Common myeloid progenitor, CD34-positive (primary cell): ENCODE data around the gene NFE2L1.
"Not testable (repeated sequence)": the region's sequence is repeated elsewhere in the genome, so short reads cannot be mapped to it uniquely, and the experiment has no call there.

ENCODE experiments used
- CTCF ChIA-PET: fragments of 350-600 bp; sonication (Branson Sonifier 250); formaldehyde crosslinking; loops from one replicate; lab custom pipeline; 2021; ENCODE audit warnings: antibody characterized with exemption; lab: Charles Lee
- POLR2A ChIA-PET: fragments of 350-600 bp; sonication (Branson Sonifier 250); formaldehyde crosslinking; loops from one replicate; lab custom pipeline; 2021; ENCODE audit warnings: antibody characterized with exemption; lab: Charles Lee
- DNase-seq, 3 donors: peaks; one replicate each; pipeline versions ENCODE4 v3.0.0 to v3.0.0-alpha.2; 2013
- H3K27ac ChIP-seq, 2 experiments: 1 replicate in 1 of 2; 2 replicates in 1 of 2; pipeline ENCODE4 v1.7.0; 2013; ENCODE audit warnings: inconsistent platforms in 2 of 2, low read length in 2 of 2, mild to moderate bottlenecking in 2 of 2, low read depth in 1 of 2, moderate library complexity in 1 of 2; ENCODE audit not compliant: severe bottlenecking in 2 of 2, insufficient read depth in 1 of 2, poor library complexity in 1 of 2
- H3K27me3 ChIP-seq, 5 experiments: replicated peaks in 2 of 5; 1 replicate in 3 of 5; 2 replicates in 2 of 5; pipeline versions ENCODE4 v1.6.1 to v1.7.0; 2013; ENCODE audit warnings: low read length in 4 of 5, mild to moderate bottlenecking in 2 of 5, moderate library complexity in 2 of 5, inconsistent platforms in 1 of 5; ENCODE audit not compliant: insufficient read depth in 5 of 5, control insufficient read depth in 4 of 5
- H3K36me3 ChIP-seq, 4 experiments: 1 replicate in 2 of 4; 2 replicates in 2 of 4; pipeline versions ENCODE4 v1.6.1 to v1.7.0; 2013; ENCODE audit warnings: low read length in 3 of 4, control low read depth in 1 of 4, mild to moderate bottlenecking in 1 of 4; ENCODE audit not compliant: control insufficient read depth in 4 of 4, insufficient read depth in 4 of 4
- H3K4me1 ChIP-seq, 4 experiments: 1 replicate in 3 of 4; 2 replicates in 1 of 4; pipeline versions ENCODE4 v1.6.1 to v1.7.1; 2013; ENCODE audit warnings: low read length in 3 of 4, mild to moderate bottlenecking in 3 of 4, control low read depth in 1 of 4, inconsistent platforms in 1 of 4, moderate library complexity in 1 of 4; ENCODE audit not compliant: control insufficient read depth in 4 of 4, insufficient read depth in 4 of 4; ENCODE audit errors: control extremely low read depth in 1 of 4
- H3K4me3 ChIP-seq, 7 experiments: 1 replicate in 4 of 7; 2 replicates in 3 of 7; pipeline versions ENCODE4 v1.5.1 to v1.7.0; 2013; ENCODE audit warnings: mild to moderate bottlenecking in 7 of 7, low read length in 6 of 7, moderate library complexity in 6 of 7, inconsistent platforms in 2 of 7, low read depth in 2 of 7, control low read depth in 1 of 7; ENCODE audit not compliant: insufficient read depth in 4 of 7, control insufficient read depth in 1 of 7; ENCODE audit errors: extremely low read depth in 1 of 7
- H3K9me3 ChIP-seq, 5 experiments: 1 replicate in 4 of 5; 2 replicates in 1 of 5; pipeline versions ENCODE4 v1.6.1 to v1.7.1; 2013; ENCODE audit warnings: low read length in 4 of 5, mild to moderate bottlenecking in 2 of 5, inconsistent platforms in 1 of 5, low read depth in 1 of 5, moderate library complexity in 1 of 5; ENCODE audit not compliant: control insufficient read depth in 4 of 5, insufficient read depth in 2 of 5; ENCODE audit errors: control extremely low read depth in 1 of 5
- WGBS: methylation state at CpG from one replicate; pipeline ENCODE4 v1.1.5; 2013; ENCODE audit not compliant: insufficient coverage; 5-methylcytosine and 5-hydroxymethylcytosine counted together

NFE2L1 gene

GRCh38 chr17:48026502-48027321 is 21.4 kb upstream of the NFE2L1 start:
- H3K27me3 ChIP-seq = peaks cover 0 to 4% (median 0%) of the 10 kb centered on the region in 5 experiments
- H3K4me3 ChIP-seq = no peak overlapping the region
- no peaks in the 10 kb centered on the region for H3K36me3 ChIP-seq
- 33% methylated on average over 13 of the region's 18 CpGs for WGBS
- H3K4me1 ChIP-seq = peaks cover 4 to 38% (median 35%) of the 10 kb centered on the region in 4 experiments
- CTCF ChIA-PET = interaction anchor here (0.7 to 7.9 kb wide), 29 partner anchors 9 to 596 kb away, joined by 3 to 188 read pairs (median 4); partner anchors contain the start of genes COPZ2 and NFE2L1
- H3K27ac ChIP-seq = no peak overlapping the region
- peak; percentile 78 to 90 (median 87) for DNase-seq
- POLR2A ChIA-PET = interaction anchor here (0.6 to 0.7 kb wide), 3 partner anchors 21 to 53 kb away, joined by 3 read pairs; no protein-coding TSS in a partner anchor
- H3K9me3 ChIP-seq = no peaks in the 10 kb centered on the region

- no peak for DNase-seq
- Histone ChIP-seq H3K4me3 (no peak overlapping the region), H3K27ac (no peak overlapping the region), H3K4me1 (peaks cover 4 to 38% (median 33%) of the 10 kb centered on the region in 4 experiments), H3K9me3 (no peaks in the 10 kb centered on the region), H3K27me3 (peaks cover 0 to 7% (median 4%) of the 10 kb centered on the region in 5 experiments), H3K36me3 (no peaks in the 10 kb centered on the region)
- CTCF ChIA-PET = interaction anchor here (0.8 to 7.9 kb wide), 22 partner anchors 9 to 140 kb away, joined by 3 to 188 read pairs (median 4); partner anchors contain the start of genes COPZ2 and NFE2L1
- 89% methylated on average over 10 of the region's 12 CpGs for WGBS
- POLR2A ChIA-PET = interaction anchor here (0.6 kb wide), 1 partner anchor 20 kb away, joined by 3 read pairs; no protein-coding TSS in a partner anchor
These were observed 20.7 kb upstream of the NFE2L1 start for GRCh38 chr17:48027322-48027981.

GRCh38 chr17:48028736-48029135 is 19.4 kb upstream of the NFE2L1 start:
- H3K4me3 ChIP-seq = no peak overlapping the region
- ChIA-PET POLR2A (no interaction called here), CTCF (interaction anchor here (1.5 to 7.9 kb wide), 4 partner anchors 9 to 80 kb away, joined by 3 to 188 read pairs (median 6); no protein-coding TSS in a partner anchor)
- H3K9me3 ChIP-seq = no peaks in the 10 kb centered on the region
- no peaks in the 10 kb centered on the region for H3K36me3 ChIP-seq
- peaks cover 0 to 12% (median 4%) of the 10 kb centered on the region in 5 experiments for H3K27me3 ChIP-seq
- no peak overlapping the region for H3K27ac ChIP-seq
- peaks cover 0 to 28% (median 26%) of the 10 kb centered on the region in 4 experiments for H3K4me1 ChIP-seq
- DNase-seq = no peak
- 100% methylated on average over 1 of the region's 1 CpG for WGBS

- 90% methylated on average over 2 of the region's 5 CpGs for WGBS
- peaks cover 0 to 12% (median 8%) of the 10 kb centered on the region in 5 experiments for H3K27me3 ChIP-seq
- peaks cover 0 to 12% (median 10%) of the 10 kb centered on the region in 4 experiments for H3K4me1 ChIP-seq
- H3K36me3 ChIP-seq = no peaks in the 10 kb centered on the region
- ChIA-PET CTCF (interaction anchor here (1.1 to 7.9 kb wide), 7 partner anchors 13 to 105 kb away, joined by 3 to 188 read pairs (median 5); no protein-coding TSS in a partner anchor), POLR2A (interaction anchor here (0.6 to 1.9 kb wide), 2 partner anchors 17 to 1162 kb away, joined by 3 to 8 read pairs; partner anchors contain the start of gene NFE2L1)
- no peak overlapping the region for H3K4me3 ChIP-seq
- DNase-seq = no peak
- H3K9me3 ChIP-seq = no peaks in the 10 kb centered on the region
- no peak overlapping the region for H3K27ac ChIP-seq
These were observed 17.6 kb upstream of the NFE2L1 start for GRCh38 chr17:48030531-48030930.

GRCh38 chr17:48031966-48032365 is 16.2 kb upstream of the NFE2L1 start:
- no peaks in the 10 kb centered on the region for H3K9me3 ChIP-seq
- H3K36me3 ChIP-seq = no peaks in the 10 kb centered on the region
- CTCF ChIA-PET = interaction anchor here (1.0 to 7.9 kb wide), 4 partner anchors 12 to 45 kb away, joined by 5 to 188 read pairs (median 6); no protein-coding TSS in a partner anchor
- no peak overlapping the region for H3K4me3 ChIP-seq
- no peak for DNase-seq
- WGBS = 100% methylated on average over 1 of the region's 6 CpGs
- peaks cover 4 to 22% (median 16%) of the 10 kb centered on the region in 5 experiments for H3K27me3 ChIP-seq
- POLR2A ChIA-PET = interaction anchor here (0.6 to 1.9 kb wide), 3 partner anchors 16 to 584 kb away, joined by 3 to 8 read pairs (median 4); partner anchors contain the start of gene NFE2L1
- peaks cover 0 to 5% (median 2%) of the 10 kb centered on the region in 4 experiments for H3K4me1 ChIP-seq
- H3K27ac ChIP-seq = no peak overlapping the region

- 75% methylated on average over 4 of the region's 12 CpGs for WGBS
- H3K27me3 ChIP-seq = peaks cover 4 to 45% (median 17%) of the 10 kb centered on the region in 5 experiments
- peaks cover 0 to 13% (median 11%) of the 10 kb centered on the region in 4 experiments for H3K4me1 ChIP-seq
- not testable (repeated sequence) for H3K9me3 ChIP-seq, DNase-seq, H3K36me3 ChIP-seq, H3K27ac ChIP-seq, H3K4me3 ChIP-seq
- ChIA-PET CTCF (interaction anchor here (0.7 to 4.7 kb wide), 8 partner anchors 8 to 592 kb away, joined by 3 to 40 read pairs (median 8); no protein-coding TSS in a partner anchor), POLR2A (interaction anchor here (0.7 kb wide), 1 partner anchor 40 kb away, joined by 4 read pairs; no protein-coding TSS in a partner anchor)
These were observed 13.4 kb upstream of the NFE2L1 start for GRCh38 chr17:48034734-48035133.
